Body of pancreas (tissue), 4 donors: ENCODE measurements around the gene POU2F2. TPM values are rescaled to one million over a fixed set of nuclear protein-coding genes. Genes with fewer than 3 reads are reported as not detected.
A peak's percentile ranks its signal among the peaks of the same experiment; 100 is the strongest.

ENCODE experiments used
- ATAC-seq: fragments of 150-250 bp; one replicate; pipeline ENCODE4 v1.9.1; 2016
- DNase-seq, 4 donors: peaks; one replicate each; pipeline ENCODE4 v3.0.0-alpha.2; 2019
- H3K27ac ChIP-seq, 4 donors: fragments of 200-600 bp; sonication (generic); 1 replicate in 3 of 4; 2 replicates in 1 of 4; pipeline versions ENCODE4 v1.5.1 to v1.6.1; 2016 to 2019; ENCODE audit warnings: mild to moderate bottlenecking in 1 of 4, mixed read lengths in 1 of 4, moderate library complexity in 1 of 4
- H3K27me3 ChIP-seq, 2 donors: fragments of 200-600 bp; sonication (generic); one replicate each; pipeline ENCODE4 v1.6.0; 2016; ENCODE audit warnings: mild to moderate bottlenecking in 1 of 2
- H3K36me3 ChIP-seq, 2 donors: fragments of 200-600 bp; sonication (generic); replicated peaks in 1 of 2; 2 replicates each; pipeline ENCODE4 v1.5.1; 2016; ENCODE audit warnings: low read depth in 2 of 2; ENCODE audit not compliant: insufficient read depth in 1 of 2
- H3K4me1 ChIP-seq: fragments of 200-600 bp; sonication (generic); one replicate; pipeline ENCODE4 v1.6.0; 2016
- H3K4me3 ChIP-seq, 2 donors: fragments of 200-600 bp; sonication (generic); 1 replicate in 1 of 2; 2 replicates in 1 of 2; pipeline ENCODE4 v1.5.1; 2016 to 2019
- H3K9me3 ChIP-seq, 3 donors: fragments of 200-600 bp; sonication (generic); 1 replicate in 2 of 3; 2 replicates in 1 of 3; pipeline ENCODE4 v1.5.1; 2016
- CTCF ChIP-seq, 7 experiments: fragments of 450-650 bp in 4 of 7; fragments of 200-600 bp in 3 of 7; sonication (generic) in 3 of 7; IDR thresholded peaks; one replicate each; pipeline ENCODE4 v1.5.1; 2016 to 2019; ENCODE audit warnings: antibody characterized with exemption in 7 of 7
- POLR2A ChIP-seq, 3 donors: fragments of 450-650 bp; IDR thresholded peaks; one replicate each; pipeline ENCODE4 v1.6.1; 2016; ENCODE audit warnings: antibody characterized with exemption in 3 of 3, mild to moderate bottlenecking in 2 of 3
- WGBS, 2 donors: methylation state at CpG; one replicate each; pipeline ENCODE4 v1.1.5; 2017; 5-methylcytosine and 5-hydroxymethylcytosine counted together
- intact Hi-C: fragments of 100-400 bp; cut with DNase I; formaldehyde crosslinking; loops from one replicate; pipeline ENCODE4 v1.15.1; 2023
- total RNA-seq, 2 donors: library from RNA; depleted of rRNA; stranded (reverse); fragments of >200 nt; gene quantifications; one replicate each; pipeline ENCODE4 v1.1.0, GENCODE V29; 2016

The POU2F2 gene
- total RNA-seq, 2 donors from 2014 or later: under 0.01 to 1.6 TPM

- intact Hi-C loops: no loop called here
- Histone ChIP-seq H3K36me3 (no peaks in the 10 kb centered on the region), H3K27ac (no peak overlapping the region), H3K27me3 (no peaks in the 10 kb centered on the region), H3K9me3 (no peaks in the 10 kb centered on the region), H3K4me3 (no peak overlapping the region), H3K4me1 (no peaks in the 10 kb centered on the region)
- no peak for DNase-seq
- no peak for ATAC-seq
- no peak for TF ChIP-seq POLR2A (IDR thresholded peaks at IDR 0.05)
- 71 to 75% methylated on average over 13 of the region's 13 CpGs for WGBS, 2 donors
These were observed 43.0 kb downstream of the POU2F2 start for GRCh38 chr19:42089191-42089750.

- no peak for DNase-seq
- no peaks in the 10 kb centered on the region for H3K4me1 ChIP-seq
- WGBS, 2 donors: 68 to 71% methylated on average over 17 to 18 of the region's 18 CpGs
- H3K9me3 ChIP-seq: no peaks in the 10 kb centered on the region
- no peaks in the 10 kb centered on the region for H3K27me3 ChIP-seq
- H3K36me3 ChIP-seq: no peaks in the 10 kb centered on the region
- TF ChIP-seq CTCF (IDR thresholded peaks at IDR 0.05) (no peak), POLR2A (IDR thresholded peaks at IDR 0.05) (no peak)
- H3K27ac ChIP-seq: no peak overlapping the region
- no peak for ATAC-seq
- no peak overlapping the region for H3K4me3 ChIP-seq
- intact Hi-C loops: no loop called here
These were observed 43.6 kb downstream of the POU2F2 start for GRCh38 chr19:42088471-42089190.

GRCh38 chr19:42086770-42087550 lies 45.3 kb downstream of the POU2F2 start:
- H3K9me3 ChIP-seq: no peaks in the 10 kb centered on the region
- ATAC-seq: no peak
- intact Hi-C loops: no loop called here
- WGBS, 2 donors: 61 to 69% methylated on average over 11 of the region's 11 CpGs
- no peak for TF ChIP-seq POLR2A (IDR thresholded peaks at IDR 0.05)
- no peak for TF ChIP-seq CTCF (IDR thresholded peaks at IDR 0.05)
- peaks cover 0 to 4% of the 10 kb centered on the region in 2 donors for H3K36me3 ChIP-seq
- no peak overlapping the region for H3K27ac ChIP-seq
- peaks cover 3% of the 10 kb centered on the region for H3K4me1 ChIP-seq
- no peak overlapping the region for H3K4me3 ChIP-seq
- no peak for DNase-seq
- no peaks in the 10 kb centered on the region for H3K27me3 ChIP-seq

GRCh38 chr19:42086188-42086736 lies 46.0 kb downstream of the POU2F2 start:
- peaks cover 0 to 4% of the 10 kb centered on the region in 2 donors for H3K36me3 ChIP-seq
- H3K27ac ChIP-seq: no peak overlapping the region
- no peak overlapping the region for H3K4me3 ChIP-seq
- DNase-seq (no peak), ATAC-seq (no peak)
- whole genome bisulfite sequencing, 2 donors: 87 to 92% methylated on average over 9 of the region's 9 CpGs
- H3K4me1 ChIP-seq: peaks cover 10% of the 10 kb centered on the region
- H3K27me3 ChIP-seq: no peaks in the 10 kb centered on the region
- intact Hi-C loops: no loop called here
- H3K9me3 ChIP-seq: no peaks in the 10 kb centered on the region
- TF ChIP-seq POLR2A (IDR thresholded peaks at IDR 0.05) (peak in 1 of 3 donors; percentile 2), CTCF (IDR thresholded peaks at IDR 0.05) (no peak)

GRCh38 chr19:42083537-42083936 lies 48.7 kb downstream of the POU2F2 start:
- Histone ChIP-seq H3K4me1 (peaks cover 14% of the 10 kb centered on the region), H3K4me3 (no peak overlapping the region), H3K9me3 (no peaks in the 10 kb centered on the region), H3K36me3 (peaks cover 19 to 22% of the 10 kb centered on the region in 2 donors), H3K27ac (no peak overlapping the region), H3K27me3 (no peaks in the 10 kb centered on the region)
- ATAC-seq (no peak), DNase-seq (no peak)
- 95 to 97% methylated on average over 5 of the region's 5 CpGs for WGBS, 2 donors
- intact Hi-C loops: no loop called here
- no peak for TF ChIP-seq CTCF (IDR thresholded peaks at IDR 0.05)
